NCI-H524 (cell line): Measurements from ENCODE around the gene AAMP.

Source experiments
- DNase-seq, 2 experiments: peaks; one replicate each; lab custom pipeline; 2025; lab: John Stamatoyannopoulos, UW

The AAMP gene

DNA sequence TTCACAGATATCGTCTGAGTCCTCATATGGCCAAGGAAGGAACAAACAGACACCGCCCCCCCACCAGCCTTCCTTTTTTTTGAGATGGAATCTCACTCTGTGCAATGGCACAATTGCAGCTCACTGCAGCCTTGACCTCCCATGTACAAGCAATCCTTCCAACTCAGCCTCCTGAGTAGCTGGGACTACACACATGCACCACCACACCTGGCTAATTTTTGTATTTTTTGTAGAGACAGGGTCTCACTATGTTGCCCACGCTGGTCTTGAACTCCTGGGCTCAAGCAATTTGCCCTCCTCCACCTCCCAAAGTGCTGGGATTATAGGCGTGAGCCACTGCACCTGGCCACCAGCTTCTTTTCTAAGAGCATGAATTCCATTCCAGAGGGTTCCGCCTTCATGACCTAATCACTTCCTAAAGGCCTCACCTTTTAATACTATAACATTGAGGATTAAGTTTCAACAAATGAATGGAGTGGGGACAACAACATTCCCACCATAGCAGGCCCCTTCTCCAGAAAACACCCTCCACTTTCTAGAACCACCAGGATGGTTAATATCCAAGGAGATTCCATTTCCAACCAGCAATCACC is 24.6 kb upstream of the AAMP start:
- DNase-seq: no peak

DNA sequence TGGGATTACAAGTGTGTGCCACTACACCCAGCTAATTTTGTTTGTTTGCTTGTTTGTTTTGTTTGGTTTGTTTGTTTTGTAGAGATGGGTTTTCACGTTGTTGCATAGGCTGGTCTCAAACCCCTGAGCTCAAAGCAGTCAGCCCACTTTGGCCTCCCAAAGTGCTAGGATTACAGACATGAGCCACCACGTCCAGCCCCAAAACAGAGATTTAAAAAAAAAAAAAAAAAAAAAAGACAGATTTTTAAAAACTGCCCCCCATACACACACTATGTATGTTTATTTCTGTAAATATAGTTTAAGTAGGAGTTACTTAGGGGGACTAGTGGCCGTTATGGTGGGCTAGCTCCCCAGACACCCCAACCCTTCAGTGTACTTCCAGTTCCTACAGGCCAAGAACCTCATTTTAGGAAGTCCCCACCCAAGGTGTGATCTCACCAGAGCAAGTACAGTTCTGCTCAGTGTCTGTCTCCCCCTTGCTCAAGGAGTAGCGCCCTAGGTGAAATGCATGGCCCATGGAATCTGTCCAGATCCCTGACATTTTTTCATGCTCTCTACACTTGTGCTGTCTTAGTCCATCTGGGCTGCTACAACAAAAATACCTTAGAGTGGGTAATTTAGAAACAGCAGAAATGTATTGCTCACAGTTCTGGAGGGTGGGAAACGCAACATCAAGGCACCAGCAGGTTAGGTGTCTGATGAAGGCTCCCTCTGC is 23.9 kb upstream of the AAMP start:
- DNase-seq: no peak

DNA sequence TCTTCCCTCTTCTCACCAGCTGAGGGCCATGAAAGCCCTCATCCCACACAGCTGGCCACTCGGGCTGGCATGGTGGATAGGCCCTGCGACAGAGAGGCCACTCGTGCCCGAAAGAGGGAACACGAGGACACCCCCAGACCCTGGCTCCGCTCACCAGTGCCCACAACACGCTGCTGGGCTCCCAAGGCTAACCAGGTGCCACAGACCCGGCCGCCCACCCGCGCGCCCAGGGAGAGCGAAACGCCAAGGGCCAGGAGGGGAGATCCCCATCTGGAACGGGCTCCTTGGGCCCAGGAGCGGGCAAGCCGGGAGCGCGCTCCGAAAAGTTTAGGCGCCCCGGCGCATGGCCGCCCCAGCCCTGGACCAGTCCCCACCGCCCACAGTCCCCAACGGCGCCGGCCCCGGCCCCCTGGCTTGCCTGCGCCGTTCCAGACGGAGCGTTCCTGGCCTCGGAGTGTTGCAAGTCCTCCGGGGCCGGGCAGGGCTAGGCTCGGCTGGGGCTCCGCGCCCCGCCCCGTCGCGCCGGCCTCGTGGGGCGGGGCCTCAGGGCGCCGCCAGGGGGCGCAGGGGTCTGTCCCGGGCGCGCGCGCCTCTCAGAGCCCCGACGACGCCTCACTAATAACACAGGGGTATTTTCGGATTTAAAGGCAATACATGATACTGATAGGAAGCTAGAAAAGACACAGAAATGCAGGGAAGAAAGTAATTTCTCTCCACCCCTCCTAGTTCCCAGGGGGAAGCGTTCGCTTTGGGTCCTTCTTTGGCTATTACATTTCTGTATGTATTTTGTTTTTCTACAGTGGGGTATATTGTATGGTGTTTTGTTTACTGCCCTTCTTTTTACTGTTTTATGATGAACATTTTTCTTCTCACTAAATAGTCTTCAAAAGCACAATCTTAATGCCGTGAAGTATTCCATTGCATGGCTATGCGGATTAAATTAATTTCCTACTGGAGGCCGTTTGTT is 22.4 kb upstream of the AAMP start, which contains the start of gene TMBIM1:
TSS of gene TMBIM1 (minus strand) at position 456 of the 967 bp plus-strand sequence. CDS start 10,362 bp downstream, outside the sequence.
- DNase-seq: peak in 1 of 2 experiments; percentile 61

DNA sequence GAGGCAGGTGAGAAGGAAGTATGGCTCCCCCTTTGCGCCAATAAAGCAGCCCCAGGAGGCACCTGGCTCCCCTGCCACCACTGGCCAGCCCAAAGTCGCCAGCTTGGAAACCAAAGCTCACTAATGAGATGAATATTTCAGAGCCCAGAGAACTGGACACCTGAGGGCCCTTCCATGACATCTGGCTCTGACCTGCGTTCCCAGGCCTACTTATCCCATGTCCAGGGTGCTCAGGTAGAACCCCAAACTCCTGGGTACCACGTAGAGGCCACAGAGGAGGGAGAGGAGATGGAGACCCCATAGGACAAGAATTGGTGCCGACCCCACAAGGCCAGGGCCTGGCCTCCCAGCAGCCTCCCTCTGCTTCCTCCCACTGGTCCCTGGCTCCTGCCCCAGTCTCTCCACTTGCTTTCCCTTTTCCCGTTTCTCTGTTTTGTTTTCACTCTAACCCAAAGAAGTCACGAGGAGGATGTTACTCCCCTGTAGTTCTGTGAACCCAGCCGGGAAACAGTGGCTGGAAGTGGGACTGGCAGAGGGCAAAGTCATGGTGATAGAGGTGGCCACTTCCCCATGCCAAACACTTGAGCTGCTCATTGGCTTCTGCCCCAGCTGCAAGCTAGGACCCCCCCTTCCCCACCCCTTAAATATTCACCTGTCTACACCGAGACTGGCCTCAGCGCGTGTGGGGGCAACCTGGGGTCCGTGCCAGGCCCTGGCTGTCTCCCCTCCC is 21.5 kb upstream of the AAMP start:
- no peak for DNase-seq

DNA sequence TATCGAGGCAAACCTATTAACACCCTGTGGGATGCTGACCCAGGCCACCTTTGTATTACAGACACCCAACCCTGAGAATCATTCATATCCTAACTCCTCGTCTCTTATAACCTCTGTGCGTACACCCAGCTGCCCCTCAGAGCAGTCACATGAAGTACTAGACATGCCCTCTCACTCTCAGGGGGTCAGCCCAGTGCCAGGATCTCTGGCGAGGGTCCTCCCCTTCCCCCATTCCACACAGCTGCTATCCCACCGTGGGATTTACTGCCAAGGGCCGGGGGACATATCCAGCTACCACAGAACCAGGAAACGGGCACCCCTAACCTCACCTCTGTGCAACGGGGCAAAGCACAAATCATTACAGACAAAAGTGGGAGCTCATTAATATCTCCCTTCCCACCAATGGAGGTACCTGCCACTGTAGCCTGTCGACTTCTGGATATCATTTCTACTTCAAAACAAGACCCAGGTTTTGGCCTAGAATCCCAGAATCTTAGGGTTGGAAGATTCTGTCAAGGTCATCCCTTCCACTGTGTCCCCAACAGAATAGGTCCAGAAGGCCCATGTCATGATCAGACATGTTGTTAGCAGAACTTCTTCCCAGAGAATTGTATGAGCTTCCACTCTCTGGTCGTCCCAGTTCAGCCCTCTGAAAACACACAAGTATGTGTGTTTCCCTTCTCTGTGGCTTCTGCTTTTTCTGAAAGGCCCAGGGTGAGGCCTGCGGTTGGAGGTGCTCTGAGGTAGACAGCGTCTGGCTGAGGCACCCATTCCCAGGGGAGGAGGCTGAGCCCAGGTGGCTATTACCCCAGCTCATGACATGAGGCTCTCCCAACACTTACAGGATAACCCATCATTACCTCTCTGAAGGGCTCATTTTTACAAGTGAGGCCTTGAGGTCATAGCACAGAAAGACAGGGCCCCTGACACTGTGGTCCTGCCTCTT is 20.7 kb upstream of the AAMP start:
- DNase-seq: no peak

DNA sequence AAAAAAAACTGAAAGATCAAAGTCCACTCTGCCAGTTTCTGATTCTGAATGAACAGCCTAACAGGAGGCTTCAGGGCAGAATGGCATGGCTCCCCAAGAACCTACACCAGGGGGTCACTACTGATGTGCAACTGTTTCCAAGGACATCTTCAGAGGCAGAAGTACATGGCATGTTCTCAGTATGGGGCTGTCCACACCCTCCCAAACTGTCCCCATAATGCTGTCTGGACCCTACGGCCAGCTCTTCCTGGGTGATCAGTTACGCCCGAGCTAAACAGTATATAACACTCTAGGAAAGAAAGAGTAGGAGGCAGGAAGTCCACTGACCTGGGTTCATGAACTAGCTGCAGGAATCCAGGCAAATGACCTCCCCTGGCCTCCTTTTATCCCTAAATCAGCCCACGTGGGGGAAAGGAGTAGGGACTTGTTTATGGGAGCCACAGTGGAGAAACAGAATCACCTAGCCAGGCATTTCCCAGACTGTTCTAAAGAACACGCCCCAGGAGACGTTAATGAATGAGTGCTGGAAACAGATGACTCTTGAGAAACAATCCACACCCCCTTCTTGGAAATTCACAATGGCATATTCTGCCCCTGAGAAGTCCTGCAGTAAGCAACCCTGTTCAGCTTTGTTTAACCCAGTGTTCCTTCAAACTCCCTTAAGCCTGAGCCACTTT is 19.8 kb upstream of the AAMP start:
- DNase-seq: no peak

DNA sequence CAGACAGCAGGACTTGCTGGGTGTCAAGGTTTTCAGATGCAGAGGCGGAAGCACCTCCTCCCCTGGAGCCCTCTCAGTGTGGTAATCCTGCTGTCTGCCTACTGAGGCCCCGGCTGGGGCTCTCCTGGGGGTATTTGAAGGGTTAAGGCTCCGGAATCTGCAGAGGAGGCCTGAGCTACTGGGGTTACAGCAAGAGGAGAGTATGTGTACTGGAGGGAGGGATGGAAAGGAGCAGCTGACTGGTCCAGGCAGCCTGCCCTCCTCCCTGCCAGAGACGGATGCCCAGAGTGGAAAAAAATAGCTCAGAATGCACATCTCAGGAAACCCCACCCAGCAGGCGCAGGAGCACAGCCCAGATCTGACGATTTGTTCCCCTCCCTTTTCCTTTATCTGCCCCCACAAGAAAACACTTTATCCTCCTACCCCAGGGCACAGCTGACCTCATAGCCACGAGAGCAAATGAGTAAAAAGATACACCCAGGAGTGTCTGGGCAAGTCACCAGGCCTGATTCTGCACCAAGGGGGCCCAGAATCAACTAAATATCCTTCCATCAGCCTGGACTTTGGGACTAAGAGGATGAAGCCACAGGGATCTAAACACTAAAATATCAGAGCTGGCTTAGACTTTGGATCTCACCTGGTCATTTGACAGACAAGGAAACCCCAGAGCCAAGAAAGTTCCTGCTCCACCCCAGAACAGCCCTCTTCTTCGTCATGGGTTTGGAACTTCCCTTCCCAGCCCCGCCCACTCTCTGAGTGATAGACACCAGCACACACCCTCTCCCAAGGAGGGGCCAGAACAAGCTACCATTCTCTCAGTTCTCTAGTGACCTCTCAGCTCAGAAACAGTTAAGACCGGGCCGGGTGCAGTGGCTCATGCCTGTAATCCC is 16.9 kb upstream of the AAMP start:
- no peak for DNase-seq

DNA sequence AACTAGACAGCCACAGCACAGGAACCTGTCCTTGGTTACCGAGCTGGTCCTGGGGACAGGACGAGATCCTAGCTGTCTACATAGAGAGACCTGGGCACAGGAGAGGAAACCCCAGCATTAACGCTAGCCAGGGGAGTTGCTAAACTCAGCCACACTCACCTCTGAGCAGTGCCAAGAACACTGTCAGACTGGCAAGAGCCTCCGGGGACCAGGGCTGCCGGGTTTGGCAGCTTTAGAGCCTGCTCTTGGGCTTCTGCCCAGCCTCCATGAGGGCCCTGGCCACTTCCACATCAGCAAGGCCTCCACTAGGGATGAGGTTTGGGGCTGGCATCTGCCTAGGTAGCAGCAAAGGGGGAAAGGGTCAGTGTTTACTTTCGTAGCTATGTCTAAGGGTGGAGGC is 15.7 kb upstream of the AAMP start:
- DNase-seq: no peak

DNA sequence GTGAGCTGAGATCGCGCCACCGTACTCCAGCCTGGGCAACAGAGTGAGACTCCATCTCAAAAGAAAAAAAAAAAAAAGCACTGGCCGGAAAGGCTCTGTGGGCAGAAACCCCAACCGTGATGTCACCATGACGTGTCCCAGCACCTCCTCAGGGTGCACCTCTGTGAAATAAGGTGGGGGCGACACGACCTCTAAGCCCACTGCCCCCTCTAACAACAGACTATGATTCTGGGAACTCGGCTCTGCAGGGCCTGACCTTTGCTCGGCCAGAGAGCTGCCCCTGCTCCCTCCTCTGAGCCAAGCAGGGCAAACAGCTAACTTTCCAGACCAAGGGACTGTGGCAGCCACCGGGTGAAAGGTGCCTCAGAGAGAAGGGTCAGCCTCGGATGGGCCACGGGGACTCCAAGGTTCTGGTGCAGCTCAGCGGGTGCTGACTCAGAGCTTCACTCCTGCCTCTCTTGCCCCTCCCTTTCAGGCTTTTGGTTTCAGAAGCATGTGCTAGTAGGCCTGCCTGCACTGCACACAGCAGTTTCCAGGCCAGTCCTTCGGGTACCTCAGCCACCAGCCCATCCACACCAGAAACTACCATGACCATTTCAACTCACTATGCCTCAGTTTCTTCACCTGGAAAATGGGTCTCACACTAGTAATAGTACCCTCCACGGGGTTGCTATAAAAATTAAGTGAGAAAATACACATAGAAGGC is 14.3 kb upstream of the AAMP start:
- no peak for DNase-seq

DNA sequence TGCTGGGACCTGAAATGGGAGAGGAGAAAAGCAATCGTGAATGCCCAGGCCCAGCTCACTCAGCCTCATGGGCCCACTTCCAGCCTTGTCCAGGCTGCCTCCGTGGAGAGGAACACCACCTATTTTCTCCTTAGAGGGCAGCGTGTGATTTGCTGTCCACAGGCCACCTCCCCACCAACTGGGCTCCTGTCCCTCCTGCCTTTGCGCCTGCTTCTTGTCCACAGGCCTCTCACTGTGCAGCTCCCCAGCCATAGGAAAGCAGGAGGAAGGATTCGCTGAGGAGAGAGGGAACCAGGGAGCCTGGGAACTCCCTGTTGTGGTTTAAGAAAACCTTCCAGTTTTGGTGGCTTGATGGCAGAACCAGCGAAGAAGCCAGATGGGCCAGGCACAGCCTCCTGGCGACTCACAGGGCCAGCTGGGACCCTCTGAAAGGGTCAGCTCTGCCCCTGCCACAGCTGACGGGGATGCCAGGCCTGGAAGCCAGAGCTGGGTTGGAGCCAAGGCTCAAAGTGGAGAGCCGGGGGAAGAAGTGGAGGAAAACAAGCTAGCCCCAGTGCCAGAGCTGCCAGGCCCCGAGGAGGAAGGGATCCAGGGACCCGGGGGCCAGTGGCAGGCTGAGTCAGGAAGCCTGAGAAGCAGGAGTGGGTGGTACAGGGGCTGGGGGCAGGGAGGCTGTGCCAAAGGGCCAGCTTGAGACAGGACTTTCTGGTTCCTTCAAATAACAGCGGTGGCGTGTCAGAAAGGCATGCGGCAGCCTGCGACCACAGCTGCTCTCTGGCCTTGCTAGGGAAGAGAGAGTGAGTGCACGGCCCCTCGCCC is 12.4 kb upstream of the AAMP start:
- DNase-seq: no peak

DNA sequence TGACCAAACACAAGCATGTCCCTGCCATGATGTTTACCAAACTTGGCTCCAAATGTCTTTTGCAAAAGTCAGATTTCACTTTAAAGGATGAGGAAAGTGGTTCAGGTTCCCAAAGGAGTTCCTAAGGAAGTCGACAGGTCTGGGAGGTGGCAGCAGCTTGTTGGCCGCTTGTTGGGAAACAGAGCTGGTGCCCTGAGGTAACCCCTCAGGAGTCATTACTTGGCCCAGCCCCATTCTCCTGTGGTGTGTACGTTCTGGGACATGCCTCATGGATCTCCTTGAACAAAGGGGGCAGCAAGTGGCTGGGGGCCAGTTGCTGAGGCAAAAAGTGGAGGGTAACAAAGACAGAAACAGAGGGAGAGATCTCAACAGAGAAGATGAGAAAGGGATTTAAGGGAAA is 11.5 kb upstream of the AAMP start:
- DNase-seq: no peak

DNA sequence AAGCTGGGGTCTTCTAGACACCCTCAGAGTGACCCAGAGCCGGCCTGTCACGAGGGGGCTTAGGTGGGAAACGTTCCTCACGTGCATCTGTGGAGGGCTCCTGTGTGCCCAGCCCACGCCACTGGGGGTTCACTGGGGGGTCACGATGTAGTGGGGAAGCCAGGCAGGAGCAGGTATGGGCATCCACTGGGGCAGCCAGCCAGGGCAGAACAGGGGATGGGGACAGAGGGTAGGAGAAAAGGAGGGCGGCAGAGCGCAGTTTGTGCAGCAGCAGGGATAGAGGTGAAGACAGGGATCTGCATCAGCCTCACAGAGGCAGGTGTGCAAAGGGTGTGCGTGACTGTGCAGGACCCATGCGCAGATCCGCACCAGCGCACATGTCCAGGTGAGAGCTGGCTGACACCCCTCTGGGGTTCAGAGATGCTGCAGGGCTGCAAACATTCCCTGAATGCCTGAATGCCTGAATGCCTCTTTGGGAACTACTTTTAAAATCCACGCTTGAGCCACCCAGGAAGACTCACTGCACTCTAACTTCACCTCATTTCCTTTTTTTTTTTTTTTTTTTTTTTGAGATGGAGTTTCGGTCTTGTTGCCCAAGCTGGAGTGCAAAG is 10.4 kb upstream of the AAMP start:
- no peak for DNase-seq

DNA sequence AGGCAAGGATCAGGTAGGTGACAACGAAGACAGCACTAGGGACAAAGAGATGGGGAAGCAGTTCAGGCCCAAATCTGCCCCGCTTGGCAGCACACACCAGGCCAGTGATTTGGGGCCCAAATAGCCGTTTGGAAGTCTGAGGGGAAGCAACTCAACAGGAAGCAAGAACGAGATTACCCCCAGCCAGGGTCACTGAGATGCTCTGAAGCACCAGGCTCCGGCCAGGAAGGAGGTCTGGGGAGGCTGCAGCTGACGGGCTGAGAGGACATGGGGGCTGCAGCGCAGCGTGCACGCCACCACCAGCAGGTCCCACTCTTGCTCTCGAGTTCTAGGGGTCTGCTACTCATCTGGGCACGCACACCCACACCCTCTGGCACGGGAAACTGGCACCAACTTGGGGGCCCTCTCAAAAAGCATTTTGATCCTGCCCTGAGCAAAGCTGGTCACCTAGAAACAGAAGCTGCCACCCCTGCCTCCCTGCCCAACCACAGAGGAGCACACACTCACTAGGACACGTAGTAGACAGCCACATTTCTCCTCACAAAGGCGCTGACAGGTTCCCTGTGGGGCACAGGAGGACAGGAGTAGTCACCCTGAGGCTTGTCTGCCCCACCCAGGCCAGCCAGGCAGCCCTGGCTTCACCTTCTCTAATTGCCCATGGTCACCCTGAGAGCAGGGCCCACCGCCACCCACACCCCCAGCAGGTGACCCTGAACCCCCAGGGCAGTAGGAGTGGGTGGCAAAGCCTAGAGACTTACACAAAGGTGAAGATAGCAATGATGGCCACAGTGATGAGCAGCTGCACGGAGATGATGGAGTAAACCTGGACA is 8.8 kb upstream of the AAMP start:
- no peak for DNase-seq

DNA sequence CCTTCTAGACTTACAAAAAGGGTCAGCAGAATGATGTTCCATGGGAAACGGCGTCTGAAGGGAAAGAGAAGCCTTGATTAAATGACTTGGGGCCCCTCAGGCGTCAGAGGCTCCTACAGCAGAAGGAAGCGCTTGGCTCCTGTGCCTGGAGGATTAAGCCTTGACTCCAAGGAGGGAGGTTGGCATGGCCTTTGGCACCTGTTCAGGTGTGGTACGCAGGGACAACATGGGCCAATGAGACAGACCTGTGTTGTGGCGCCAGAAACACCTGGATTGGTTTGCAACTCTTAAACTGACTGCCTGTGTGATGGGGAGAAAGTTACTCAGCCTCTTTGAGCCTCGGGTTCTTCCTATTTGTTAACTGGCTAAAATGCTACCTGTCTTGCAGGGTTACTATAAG is 8.0 kb upstream of the AAMP start:
- DNase-seq: no peak

DNA sequence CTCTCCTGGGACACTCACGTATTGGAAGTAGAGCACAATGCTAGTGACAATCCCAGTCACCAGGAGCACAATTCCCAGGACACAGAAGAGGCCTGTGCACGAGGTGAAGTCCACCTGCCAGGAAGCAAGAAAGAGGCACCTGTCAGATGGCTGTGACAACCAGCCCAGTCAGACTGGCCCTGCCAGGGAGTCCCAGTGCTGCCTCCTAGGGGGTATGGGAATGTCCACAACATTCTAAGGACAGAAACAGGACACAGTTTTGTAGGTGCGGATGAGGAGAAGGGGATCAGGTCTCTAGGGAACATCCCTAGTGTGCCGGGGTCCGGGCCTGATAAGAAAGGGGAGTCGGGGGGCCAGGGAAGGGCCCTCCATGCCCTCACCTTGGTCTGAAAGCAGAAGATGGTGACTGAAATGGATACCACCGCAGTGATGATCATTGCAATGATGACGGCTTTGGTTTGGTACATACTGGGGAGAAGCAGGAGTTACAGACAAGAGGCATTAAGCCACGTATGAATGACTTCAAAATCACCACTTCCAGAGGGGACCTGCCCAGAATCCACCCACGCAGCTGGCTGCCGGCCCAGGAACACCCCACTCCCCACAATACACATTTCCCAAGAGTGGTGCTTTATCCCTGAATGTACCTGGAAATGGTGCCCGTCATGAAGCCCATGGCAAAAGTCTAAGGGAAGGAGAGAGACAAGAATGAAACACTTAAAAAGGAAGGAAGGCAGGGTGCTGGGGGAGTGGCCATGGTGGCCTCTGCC is 7.2 kb upstream of the AAMP start:
- no peak for DNase-seq
